PFSK-1 (cell line): Measurements from ENCODE around the gene ASB10.

ENCODE experiments used
- POLR2AphosphoS5 ChIP-seq: IDR thresholded peaks from 2 replicates; pipeline ENCODE4 v1.6.1; 2012; ENCODE audit warnings: low read depth, mild to moderate bottlenecking, control low read depth, low read length, moderate library complexity
- TAF1 ChIP-seq: IDR thresholded peaks from 2 replicates; pipeline ENCODE4 v1.6.1; 2012; ENCODE audit warnings: low read length, control low read depth, borderline replicate concordance; ENCODE audit not compliant: insufficient read depth

- TF ChIP-seq TAF1 (peak; percentile 76; the same call in 1 of the 2 replicates), POLR2AphosphoS5 (peak; percentile 90)
Observed at GRCh38 chr7:151232091-151232916, 45.3 kb upstream of the ASB10 start, which contains the start of gene CHPF2.
